22Rv1 (cell line): ENCODE results near the gene MCAM.

Experiments
- CTCF ChIP-seq: fragments of 450-650 bp; IDR thresholded peaks from 2 replicates; pipeline ENCODE4 v1.5.1; 2017; ENCODE audit warnings: mild to moderate bottlenecking
- ZFX ChIP-seq: fragments of 450-650 bp; IDR thresholded peaks from 2 replicates; pipeline ENCODE4 v1.6.1; 2017; ENCODE audit warnings: antibody characterized with exemption, borderline replicate concordance

- no peak for TF ChIP-seq CTCF
- no peak for TF ChIP-seq ZFX
Measured at GRCh38 chr11:119320240-119320775, 3.4 kb upstream of the MCAM start.
